Erythroblast (primary cell): ENCODE measurements around the gene EHMT1.
A peak's percentile ranks its signal among the peaks of the same experiment; 100 is the strongest.

Source experiments
- DNase-seq, 2 experiments: peaks; one replicate each; lab custom pipeline; 2025; lab: John Stamatoyannopoulos, UW
- GATA1 ChIP-seq: IDR thresholded peaks from 2 replicates; pipeline ENCODE4 v1.6.1; 2011; ENCODE audit warnings: low read depth, mild to moderate bottlenecking, control low read depth, low read length, moderate library complexity
- POLR2A ChIP-seq: IDR thresholded peaks from 2 replicates; pipeline ENCODE4 v1.6.1; 2011; ENCODE audit warnings: mild to moderate bottlenecking, low read length

Gene EHMT1

DNA sequence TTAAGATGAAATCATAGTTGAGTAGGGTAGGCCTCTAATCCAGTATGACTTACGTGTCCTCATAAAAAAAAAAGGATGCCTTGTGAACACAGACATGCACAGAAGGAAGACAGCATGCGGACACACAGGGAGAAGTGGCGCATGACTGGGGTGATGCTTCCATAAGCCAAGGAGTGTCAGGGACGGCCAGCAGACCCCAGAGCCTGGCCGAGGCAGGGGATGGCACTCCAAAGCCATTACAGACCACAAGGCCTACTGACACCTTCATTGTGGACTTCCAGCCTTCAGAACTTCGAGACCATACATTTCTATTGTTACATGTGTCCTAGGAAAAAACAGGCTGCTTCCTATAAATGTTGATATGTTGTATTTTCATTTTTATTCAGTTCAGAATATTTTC is 19.9 kb downstream of the EHMT1 start:
- DNase-seq, result no peak
- TF ChIP-seq GATA1 (no peak), POLR2A (no peak)

DNA sequence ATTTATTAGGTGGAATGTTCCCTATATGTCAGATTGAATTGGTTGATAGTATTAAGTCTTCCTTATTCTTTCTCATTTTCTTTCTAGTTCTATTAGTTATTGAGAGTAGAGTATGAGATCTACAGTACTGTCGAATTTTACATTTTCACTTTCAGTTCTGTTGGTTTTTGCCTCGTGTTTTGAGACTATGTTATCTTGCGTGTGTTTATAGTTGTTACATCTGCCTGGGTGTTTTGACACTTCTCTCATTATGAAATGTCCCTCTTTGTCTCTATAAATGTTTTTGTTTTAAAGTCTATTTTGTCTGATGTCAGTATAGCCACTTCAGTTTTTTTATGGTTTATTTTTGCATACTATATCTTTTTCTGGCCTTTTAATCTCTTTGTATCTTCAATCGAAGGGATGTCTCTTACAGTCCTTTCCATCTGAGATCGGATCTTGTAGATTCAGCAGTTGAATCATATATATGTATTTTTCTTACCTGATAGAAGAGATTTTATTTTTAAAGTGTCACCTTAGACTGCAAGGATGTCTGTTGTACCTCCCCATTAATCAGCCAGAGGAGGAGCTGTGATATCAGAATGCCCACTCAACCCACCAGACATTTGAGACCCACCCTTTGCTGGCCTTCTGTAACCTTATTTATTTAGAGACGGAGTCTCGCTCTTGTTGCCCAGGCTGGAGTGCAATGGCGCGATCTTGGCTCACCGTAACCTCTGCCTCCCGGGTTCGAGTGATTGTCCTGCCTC is 20.7 kb downstream of the EHMT1 start:
- no peak for TF ChIP-seq POLR2A
- TF ChIP-seq GATA1, result no peak
- DNase-seq, result peak; percentile 26 to 47

- DNase-seq, result no peak
- TF ChIP-seq POLR2A (no peak), GATA1 (no peak)
These were observed 22.1 kb downstream of the EHMT1 start for GRCh38 chr9:137640862-137641261.

- TF ChIP-seq GATA1 (no peak), POLR2A (no peak)
- no peak for DNase-seq
These were observed 23.4 kb downstream of the EHMT1 start for GRCh38 chr9:137642118-137642601.

DNA sequence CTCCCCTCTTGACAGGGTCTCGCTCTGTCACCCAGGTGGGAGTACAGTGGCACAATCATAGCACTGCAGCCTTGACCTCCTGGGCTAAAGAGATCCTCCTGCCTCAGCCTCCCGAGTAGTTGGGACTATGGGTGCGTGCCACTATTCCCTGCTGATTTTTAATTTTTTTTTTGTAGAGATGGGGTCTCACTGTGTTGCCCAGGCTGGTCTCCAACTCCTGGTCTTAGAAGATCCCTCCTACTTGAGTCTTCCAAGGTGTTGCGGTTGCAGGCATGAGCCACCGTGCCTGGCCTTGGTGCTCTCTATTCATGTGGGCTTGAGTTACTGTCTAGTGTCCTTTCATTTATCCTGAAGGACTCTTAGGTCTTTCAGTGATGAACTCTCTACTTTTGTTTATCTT is 24.1 kb downstream of the EHMT1 start:
- DNase-seq, result no peak
- TF ChIP-seq POLR2A (no peak), GATA1 (no peak)

DNA sequence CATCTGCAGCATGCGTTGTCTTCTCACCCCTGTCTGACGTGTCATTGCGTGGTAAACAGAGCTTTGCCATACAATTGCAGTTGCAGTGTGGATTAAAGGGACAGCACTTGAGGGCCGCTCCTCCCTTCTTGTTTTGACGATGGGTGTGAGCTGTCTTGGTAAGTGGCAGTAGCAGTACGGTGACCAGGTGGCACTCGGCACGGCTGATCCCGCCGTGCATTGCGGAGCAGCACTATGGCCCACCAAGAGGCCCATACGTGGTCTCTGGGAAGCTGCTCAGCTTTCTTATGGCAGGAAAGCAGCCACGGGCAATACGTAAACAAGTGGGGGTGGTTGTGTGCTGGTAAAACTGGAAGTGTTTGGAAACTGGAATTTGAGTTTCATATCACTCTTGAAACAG is 25.1 kb downstream of the EHMT1 start:
- no peak for DNase-seq
- TF ChIP-seq GATA1 (no peak), POLR2A (no peak)

- TF ChIP-seq POLR2A (no peak), GATA1 (no peak)
- DNase-seq, result no peak
These were observed 26.4 kb downstream of the EHMT1 start for GRCh38 chr9:137645211-137645610.

- DNase-seq, result no peak
- TF ChIP-seq POLR2A (no peak), GATA1 (no peak)
These were observed 27.5 kb downstream of the EHMT1 start for GRCh38 chr9:137646341-137646740.

- no peak for DNase-seq
- TF ChIP-seq GATA1 (no peak), POLR2A (no peak)
These were observed 28.4 kb downstream of the EHMT1 start for GRCh38 chr9:137647096-137647714.

- no peak for DNase-seq
- TF ChIP-seq POLR2A, result no peak
- TF ChIP-seq GATA1, result no peak
These were observed 29.6 kb downstream of the EHMT1 start for GRCh38 chr9:137648396-137648795.

GRCh38 chr9:137649553-137649952 is 30.7 kb downstream of the EHMT1 start:
- TF ChIP-seq GATA1, result no peak
- no peak for TF ChIP-seq POLR2A
- DNase-seq, result no peak

- TF ChIP-seq GATA1 (no peak), POLR2A (no peak)
- DNase-seq, result no peak
These were observed 31.5 kb downstream of the EHMT1 start for GRCh38 chr9:137650259-137650658.

DNA sequence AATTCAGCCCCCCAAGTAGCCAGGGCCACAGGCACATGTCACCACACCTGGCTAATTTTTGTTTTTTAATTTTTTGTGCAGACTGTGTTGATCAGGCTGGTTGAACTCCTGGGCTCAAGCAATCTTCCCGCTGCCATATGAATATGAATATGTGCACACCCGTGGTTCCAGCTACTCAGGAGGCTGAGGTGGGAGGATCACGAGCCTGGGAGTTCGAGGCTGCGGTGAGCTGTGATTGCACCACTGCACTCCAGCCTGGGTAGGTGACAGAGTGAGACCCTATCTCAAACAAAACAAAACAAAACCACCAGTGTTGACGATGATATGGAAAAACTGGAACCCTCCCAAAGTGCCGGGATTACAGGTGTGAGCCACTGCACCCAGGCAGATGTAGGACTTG is 32.0 kb downstream of the EHMT1 start:
- TF ChIP-seq GATA1 (no peak), POLR2A (no peak)
- DNase-seq, result no peak

GRCh38 chr9:137656416-137656815 is 37.6 kb downstream of the EHMT1 start:
- no peak for TF ChIP-seq POLR2A
- TF ChIP-seq GATA1, result no peak
- DNase-seq, result no peak
